SKM-1 (cell line): Measurements from ENCODE around the gene CCNE1.

Experiments
- DNase-seq: peaks from one replicate; lab custom pipeline; 2025; ENCODE audit not compliant: unreplicated experiment; lab: John Stamatoyannopoulos, UW

CCNE1 gene

GRCh38 chr19:29842471-29843179, 30.8 kb downstream of the CCNE1 start:
- no peak for DNase-seq

DNA sequence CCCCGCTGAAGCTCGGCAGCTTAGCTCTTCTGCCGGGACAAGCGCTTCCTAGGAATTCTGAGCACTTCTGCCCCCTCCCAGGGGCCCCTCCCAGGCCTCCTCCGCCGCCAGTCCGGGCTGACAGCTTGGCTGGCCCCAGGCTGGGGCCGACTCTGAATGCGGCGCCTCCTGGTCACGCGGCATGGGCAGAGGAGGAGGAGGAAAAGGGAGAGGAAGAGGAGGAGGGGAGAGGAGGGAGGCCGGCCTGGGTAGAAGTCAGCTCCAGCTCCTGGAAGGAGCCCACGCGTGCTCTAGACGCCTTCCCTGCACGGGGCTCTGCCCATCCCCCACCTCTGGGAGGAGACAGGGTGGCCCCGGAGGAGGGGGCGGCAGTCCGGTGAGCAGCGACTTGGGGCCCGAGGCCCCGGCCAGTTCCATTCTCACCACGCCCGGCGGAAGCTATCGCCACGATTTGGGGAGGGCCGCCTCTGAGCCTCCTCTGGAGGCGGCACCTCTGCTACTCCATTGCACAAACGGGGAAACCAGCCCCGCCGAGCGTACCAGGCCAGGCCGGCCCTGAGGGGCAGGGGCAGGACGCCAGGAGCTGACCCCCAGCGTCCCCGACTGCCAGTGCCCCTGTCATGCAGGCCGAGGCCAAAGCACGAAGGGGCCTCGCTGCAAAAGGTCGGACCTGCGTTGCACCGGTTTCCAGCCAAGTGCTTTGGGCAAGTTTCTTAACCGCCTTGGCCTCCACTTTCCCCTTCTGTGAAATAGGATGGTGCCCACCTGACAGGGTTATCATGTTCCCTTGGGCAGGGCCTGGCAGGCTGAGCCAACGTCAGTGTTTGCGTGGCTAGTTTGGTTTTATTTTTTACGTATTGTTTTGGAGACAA, 31.6 kb downstream of the CCNE1 start:
- DNase-seq, result no peak

DNA sequence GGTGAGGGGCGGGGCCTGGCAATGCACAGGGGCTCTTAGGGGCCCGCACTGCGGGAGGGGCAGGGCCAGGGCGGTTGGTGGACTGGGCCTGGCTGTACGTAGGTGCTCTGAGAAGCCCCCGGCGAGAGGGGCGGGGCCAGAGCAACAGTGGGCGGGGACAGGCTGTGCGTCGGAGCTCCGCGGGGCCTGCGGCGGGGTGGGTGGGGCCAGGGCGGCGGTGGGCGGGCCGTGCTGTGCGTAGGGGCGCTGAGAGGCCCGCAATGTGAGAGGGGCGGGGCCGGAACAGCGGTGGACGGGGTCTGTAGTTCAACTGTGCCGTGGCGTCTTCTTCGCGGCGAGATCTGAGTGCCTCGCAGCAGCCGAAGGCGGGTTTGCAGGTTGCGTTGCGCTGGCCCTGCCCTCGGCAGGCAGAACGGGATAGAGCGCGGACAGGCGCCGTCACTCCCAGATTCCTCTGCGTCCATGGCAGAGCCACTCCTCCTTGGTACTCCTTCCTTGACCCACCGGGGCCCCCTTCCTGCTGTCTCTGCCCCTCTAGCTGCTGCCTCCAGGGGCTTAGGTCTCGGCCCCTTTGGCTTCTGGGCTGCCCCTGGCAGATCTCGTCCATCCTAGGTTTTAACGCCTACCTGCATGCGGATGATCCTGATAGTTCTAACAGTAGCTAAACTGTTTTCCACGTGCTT, 33.2 kb downstream of the CCNE1 start:
- peak; percentile 96 for DNase-seq

- DNase-seq, result no peak
Observed at GRCh38 chr19:29845574-29846176, 33.9 kb downstream of the CCNE1 start.

DNA sequence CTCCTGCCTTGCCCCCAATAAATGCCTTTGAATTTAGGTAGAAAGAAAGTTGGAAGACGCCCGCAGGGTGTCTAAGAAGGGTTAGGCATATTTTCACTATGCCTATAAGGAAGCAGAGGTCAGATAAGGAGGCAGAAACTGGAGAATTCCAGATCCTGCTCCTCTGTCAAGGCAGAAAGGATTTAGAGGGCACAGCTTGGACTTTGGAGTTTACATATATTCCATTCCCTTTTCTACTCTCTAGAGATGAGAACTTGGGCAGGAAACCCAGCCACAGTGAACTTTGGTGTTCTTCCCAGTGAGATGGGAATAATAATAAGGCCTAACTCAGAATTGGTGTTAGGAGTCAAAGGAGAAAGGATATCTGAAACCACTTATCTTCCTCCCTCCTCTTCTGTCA, 37.4 kb downstream of the CCNE1 start:
- DNase-seq, result no peak

- DNase-seq, result no peak
Observed at GRCh38 chr19:29850482-29850881, 38.7 kb downstream of the CCNE1 start.

DNA sequence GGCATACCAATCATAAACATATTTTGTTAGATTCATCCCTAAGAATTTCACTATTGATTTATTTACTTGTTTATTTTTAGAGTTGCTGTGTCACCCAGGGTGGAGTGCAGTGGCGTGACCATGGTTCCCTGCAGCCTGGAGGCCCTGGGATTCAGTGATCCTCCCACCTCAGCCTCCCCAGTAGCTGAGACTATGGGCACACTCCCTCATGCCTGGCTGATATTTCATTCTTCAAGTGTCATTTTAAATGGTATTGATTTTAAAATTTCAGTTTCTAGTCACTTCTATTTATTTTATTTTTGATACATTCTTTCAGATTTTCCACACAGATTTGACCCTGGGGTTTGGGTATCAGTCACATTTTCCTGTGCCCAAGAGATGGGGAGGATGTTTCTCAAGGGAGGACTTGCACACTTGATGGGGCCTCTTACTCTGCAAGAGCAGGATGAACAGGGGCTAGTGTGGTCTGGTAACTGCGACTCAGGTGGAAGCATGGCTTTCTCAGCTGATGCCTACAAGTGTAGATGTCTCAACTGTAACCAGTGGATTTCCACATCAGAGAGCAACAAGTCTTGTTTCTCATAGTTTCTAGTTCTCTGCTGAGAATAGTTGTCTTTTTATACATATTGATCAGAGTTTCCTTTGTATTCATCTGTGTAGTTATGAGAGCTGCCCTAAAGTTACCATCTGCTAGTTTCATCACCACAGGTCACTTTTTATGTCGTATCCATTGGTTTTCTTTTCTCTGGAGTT, 40.2 kb downstream of the CCNE1 start:
- DNase-seq, result no peak

GRCh38 chr19:29854033-29854432, 42.2 kb downstream of the CCNE1 start:
- DNase-seq, result no peak

DNA sequence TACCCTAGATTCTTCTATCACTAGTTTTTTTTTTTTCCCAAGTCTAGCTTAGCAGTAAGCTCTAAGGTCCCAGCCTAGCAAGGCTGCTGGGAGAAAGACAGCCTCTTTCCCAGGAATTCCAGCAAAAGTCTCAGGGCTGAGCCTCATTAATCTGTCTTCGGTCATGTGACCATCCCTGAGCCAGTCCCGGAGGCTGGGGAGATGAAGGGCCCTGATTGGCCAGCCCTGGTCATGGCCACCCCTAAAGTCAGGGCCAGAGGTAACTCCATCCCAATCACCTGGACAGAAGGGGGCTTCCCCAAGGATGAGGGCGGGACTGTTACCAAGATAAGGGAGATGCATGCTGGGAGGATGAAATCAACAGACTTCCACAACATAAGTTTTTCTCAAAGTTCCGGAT, 43.3 kb downstream of the CCNE1 start:
- DNase-seq, result no peak

DNA sequence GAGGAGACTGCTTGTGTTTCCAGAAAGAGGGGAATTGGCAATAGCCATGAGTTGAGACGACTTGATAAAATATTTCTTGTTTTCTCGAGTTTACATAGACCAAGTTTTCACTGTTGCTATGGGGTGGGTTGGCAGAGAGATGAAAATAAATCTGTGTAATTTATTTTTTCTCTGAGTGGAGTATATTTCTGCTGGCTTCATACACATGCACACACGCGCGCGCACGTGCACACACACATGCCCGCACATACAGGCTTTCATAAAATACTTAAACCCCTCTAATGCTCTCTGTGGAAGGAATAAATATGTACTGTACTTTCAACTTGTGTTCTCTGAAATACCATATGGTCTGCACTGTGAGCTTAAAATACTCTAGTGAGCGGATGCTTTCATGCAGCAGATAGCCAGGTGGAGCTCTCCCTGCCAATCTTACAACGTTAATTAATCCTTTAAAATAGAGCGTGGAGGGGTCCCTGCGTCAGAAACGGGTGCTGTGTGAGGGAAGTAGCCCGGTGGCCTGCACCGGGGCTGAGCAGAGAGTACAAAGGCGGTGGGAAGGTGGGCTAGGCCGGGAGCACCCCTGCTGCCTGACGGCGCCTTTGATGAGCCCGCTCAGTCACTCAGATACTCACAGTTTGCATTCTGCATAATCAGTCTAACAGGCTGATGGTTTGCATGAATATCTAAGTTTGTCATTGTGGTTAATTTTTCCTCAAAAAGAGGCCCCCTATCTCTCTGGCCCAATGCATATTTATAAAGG, 44.1 kb downstream of the CCNE1 start:
- no peak for DNase-seq

DNA sequence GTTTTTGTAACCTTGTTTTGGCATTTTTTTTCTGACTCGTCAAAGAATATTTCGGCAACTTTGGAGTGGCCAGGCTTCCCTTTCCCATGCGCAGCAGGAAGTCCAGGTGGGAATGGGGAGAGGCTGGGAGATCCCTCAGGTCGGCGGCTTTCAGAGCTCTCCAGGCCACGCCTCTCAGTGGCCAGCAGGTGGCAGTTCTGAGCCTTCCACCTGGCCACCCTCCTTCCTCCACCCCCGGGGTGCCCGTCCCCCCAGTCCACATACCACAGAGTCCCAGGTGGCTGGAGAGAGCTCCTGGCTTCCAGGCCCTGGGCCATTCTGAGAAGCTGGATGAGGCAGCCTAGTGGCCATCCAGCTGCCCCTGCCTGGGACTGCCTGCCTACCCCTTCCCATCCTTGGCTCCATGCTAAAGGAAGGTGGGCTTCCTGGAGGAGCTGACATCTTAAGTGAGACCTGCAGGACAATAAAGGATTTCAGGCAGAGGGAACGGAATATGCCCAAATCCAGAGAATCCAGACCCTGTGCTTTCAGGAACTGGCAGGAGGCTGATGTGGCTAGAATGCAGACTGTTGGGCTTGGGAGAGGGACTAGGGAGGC, 46.3 kb downstream of the CCNE1 start:
- DNase-seq, result no peak

GRCh38 chr19:29858621-29859020, 46.8 kb downstream of the CCNE1 start:
- DNase-seq, result no peak

DNA sequence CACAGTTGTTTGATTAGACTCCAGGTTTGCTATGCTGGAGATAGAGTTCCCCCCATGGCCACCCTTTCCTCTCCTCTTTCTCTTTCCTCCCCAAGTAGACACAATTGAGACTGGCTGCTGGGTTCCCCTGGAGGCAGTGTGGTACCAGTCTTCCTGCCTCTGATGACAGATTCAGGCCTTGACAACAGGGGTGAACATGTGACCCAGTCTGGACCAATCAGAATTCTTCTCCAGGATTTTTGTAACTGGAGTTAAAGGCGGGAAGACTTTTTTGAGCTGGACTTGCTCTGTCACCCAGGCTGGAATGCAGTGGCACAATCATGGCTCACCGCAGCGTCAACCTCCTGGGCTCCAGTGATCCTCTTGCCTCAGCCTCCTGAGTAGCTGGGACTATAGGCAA, 48.7 kb downstream of the CCNE1 start:
- no peak for DNase-seq

GRCh38 chr19:29861574-29861973, 49.8 kb downstream of the CCNE1 start:
- no peak for DNase-seq

DNA sequence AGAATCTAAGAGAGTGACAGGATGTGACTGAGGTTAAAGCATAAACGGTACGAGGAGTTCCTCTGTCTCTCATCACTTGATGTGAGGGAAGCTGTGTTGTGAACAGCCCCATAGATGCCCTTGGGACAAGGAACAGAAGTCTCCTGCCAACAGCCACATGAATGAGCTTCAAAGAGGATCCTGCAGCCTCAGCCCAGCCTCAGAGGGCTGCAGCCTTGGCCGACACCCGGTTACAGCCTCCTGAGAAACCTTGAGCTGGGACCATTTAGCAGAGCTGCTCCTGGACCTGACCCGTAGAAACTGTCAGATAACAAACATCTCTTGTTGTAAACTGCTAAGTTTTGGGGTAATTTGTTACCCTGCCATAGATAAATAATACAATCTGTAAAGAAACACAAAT, 54.2 kb downstream of the CCNE1 start:
- no peak for DNase-seq

GRCh38 chr19:29867984-29868383, 56.2 kb downstream of the CCNE1 start:
- no peak for DNase-seq

- DNase-seq, result no peak
Observed at GRCh38 chr19:29871143-29871542, 59.4 kb downstream of the CCNE1 start.

- DNase-seq, result no peak
Observed at GRCh38 chr19:29872224-29872731, 60.5 kb downstream of the CCNE1 start.

DNA sequence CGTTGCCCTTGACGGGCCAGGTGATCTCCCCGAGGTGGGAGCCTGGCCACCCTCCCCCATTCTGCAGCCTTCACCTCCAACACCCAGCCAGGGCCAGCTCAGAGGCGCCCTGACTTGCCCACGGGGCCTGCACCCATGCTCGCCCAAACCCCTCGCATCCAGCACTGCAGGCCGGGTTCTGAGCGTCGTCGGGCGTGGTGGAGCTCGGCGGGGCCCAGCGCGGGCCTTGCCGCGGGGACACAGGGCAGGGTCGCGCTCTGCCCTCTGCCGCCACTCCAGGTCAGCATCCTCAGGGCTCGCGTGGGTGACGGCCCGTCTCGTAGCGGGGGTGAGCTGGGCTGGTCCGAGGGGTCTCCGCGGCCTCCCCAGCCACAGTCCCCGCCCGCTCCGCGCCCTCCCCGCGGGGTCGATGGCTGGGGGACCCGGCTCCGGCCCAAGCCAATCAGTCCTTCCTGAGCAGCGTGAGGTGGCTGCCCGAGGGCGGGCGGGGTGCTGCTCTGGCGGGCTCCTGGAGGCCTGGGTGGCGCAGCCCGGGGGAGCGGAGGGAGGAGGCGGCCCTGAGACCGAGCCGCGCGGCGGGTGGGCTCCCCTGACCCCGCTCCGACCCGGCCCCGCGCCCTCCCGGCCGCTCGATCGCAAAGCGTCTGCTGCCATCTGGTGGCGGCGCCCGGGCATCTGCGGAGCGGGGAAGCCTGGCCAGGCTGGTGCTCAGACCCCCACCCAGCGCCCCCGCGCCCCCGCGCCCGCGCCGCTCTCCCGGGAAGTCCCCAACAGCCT, 61.4 kb downstream of the CCNE1 start:
- no peak for DNase-seq
